GM19099 (cell line): ENCODE data around the gene GRID1.

Source experiments
- POLR2A ChIP-seq: IDR thresholded peaks from 3 replicates; pipeline ENCODE4 v1.6.1; 2011; ENCODE audit warnings: low read depth; ENCODE audit not compliant: insufficient read length; ENCODE audit errors: extremely low read depth

GRID1 gene

GRCh38 chr10:85992324-85992723 lies 374.3 kb downstream of the GRID1 start:
- TF ChIP-seq POLR2A, result no peak

GRCh38 chr10:85986777-85987176 lies 379.8 kb downstream of the GRID1 start:
- no peak for TF ChIP-seq POLR2A

- TF ChIP-seq POLR2A, result no peak
Measured at GRCh38 chr10:85983051-85983450, 383.5 kb downstream of the GRID1 start.

- TF ChIP-seq POLR2A, result no peak
Measured at GRCh38 chr10:85979598-85979997, 387.0 kb downstream of the GRID1 start.

DNA sequence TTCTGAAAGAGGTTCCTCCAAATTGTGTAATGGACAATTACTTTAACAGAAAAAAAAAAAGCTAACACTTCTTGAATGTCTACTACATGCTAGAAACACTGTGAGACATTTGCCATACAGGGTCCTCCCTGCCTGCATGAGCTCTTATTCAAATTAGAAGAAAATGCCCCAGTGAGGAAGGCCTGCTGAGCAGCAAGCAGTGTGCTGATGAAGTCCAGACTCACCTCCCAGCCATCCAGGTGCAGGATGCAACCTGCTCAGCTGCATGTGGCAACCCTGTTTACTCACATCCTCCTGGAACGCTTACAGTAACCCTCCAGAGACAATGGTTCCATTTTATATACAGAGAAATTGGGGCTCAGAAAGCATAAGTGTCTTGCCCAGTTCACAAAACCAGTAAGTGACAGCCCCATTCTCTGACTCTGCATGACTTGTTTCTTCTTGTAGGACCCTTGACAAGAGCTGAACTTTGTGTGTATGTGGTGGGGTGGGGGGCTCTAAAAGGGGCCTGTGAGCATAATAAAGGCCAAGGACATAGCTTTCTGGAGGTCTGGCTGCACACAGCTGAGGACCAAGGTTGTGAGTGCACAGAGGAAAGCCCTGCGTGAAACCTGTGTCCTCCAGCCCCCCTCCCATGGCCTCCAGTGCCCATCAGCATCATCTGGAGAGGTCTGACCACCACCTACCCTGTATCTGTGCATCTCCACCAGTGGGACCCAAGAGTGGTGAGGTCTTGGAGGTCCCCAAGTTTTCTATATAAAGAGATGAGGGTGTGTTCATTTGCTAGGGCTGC lies 387.8 kb downstream of the GRID1 start:
- TF ChIP-seq POLR2A, result no peak

- TF ChIP-seq POLR2A, result no peak
Measured at GRCh38 chr10:85977642-85978041, 389.0 kb downstream of the GRID1 start.

GRCh38 chr10:85976267-85976793 lies 390.3 kb downstream of the GRID1 start:
- no peak for TF ChIP-seq POLR2A

DNA sequence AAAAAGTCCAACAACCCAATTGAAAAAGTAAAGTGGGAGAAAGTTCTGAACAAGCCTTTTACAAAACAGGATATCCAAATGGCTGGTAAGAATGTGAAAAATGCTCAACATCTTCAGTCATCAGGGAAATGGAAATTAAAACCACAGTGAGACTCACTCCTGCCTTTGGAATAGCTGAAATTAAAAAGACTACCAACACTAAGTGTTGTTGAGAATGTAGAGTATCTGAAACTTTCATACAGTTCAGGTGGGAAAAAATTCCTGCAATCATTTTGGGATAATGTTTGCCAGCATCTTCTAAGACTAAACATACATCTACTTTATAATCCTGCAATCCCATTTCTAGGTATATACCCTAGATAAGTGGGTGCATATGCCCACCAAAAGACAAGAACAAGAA lies 395.1 kb downstream of the GRID1 start:
- TF ChIP-seq POLR2A, result no peak

DNA sequence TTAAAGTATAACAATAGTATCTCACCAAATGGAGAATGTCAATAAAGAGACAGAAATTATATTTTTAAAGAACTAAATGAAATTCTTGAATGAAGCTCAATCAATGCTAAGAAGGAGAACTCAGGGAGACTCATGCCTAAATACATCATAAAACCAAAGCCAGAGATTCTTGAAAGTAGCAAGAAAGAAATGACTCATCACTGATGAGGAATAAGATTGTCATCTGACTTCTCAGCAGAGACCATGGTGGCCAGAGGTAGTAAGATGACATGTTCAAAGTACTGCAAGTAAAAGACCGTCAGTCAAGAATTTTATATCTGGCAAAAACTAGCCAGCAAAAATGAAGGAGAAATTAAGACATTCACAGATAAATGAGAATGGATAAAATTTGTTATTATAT lies 399.0 kb downstream of the GRID1 start:
- TF ChIP-seq POLR2A, result no peak

DNA sequence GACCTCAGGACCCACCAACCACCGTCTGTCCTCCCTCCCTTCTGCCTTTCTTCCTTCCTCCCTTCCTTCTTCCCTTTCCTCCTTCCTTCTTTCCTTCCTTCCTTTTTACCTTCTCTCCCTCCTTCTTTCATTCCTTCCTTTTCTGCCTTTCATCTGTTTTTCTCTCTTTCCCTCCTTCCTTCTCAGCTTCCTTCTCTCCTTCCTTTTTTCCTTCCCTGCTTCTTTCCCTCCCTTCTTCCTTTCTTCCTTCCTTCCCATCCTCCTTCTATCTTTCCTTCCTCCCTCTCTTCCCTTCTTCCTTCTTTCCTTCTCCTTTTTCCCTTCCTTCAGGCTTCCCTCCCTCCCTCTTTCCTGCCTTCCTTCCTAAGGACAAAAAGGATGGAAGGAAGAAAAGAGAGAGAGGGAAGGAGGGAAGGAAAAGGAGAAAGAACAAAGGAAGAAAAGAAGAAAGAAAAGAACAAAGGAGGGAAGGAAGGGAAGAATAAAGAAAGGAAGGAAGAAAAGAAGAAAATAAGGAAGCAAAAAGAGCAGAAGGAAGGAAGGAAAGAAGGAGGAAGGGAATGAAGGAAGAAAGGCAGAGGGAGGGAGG lies 405.0 kb downstream of the GRID1 start:
- no peak for TF ChIP-seq POLR2A

GRCh38 chr10:85961073-85961472 lies 405.5 kb downstream of the GRID1 start:
- no peak for TF ChIP-seq POLR2A

- no peak for TF ChIP-seq POLR2A
Measured at GRCh38 chr10:85959239-85959638, 407.4 kb downstream of the GRID1 start.

- TF ChIP-seq POLR2A, result no peak
Measured at GRCh38 chr10:85950921-85951320, 415.7 kb downstream of the GRID1 start.

DNA sequence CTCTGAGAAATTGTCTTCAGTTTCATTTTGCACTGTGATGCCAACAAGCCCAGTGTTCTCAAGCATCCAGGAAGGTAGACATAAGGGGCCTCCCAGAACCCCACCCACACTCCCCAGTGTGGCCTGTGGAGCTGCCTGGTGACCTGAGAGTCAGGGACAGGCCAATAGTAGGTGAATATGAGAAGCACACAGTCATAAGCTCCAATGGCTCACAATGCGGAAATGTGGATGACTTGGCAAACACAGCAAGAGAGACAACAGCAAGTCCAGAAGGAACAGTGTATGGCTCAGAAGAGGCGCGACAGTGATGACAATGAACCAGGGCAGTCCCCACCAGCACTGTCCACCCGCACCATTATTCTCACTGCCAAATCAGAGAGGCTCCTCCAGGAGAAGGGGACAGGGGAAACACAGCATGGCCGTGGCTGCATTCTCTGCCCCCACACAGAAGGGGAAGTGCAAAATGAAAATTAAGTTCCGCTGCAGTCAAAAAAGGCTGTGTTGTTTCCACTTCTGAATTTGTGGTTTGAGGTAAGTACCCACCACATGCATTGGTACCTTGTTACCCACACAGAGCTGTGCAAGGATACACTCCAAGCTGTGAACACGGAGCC lies 419.8 kb downstream of the GRID1 start:
- TF ChIP-seq POLR2A, result peak; percentile 62

- TF ChIP-seq POLR2A, result no peak
Measured at GRCh38 chr10:85936161-85936560, 430.4 kb downstream of the GRID1 start.

DNA sequence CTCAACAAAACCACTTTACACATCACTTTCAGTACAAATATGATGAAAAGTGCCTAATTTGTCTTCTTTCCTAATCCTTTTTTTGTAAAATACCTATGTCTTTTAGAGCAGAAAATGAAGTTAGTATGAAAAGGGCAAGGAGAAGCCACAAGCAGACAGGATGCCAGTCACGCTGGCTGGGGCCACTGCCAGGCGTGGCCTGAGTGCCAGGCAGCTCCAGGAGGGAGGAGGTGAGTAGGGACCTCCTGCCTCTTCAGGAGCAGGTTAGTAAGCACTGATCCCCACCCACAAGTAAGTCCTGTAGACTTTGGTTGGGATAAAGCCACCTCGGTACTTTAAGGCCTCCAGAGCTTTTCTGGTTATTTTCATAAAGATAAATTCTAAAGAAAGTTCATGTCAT lies 432.0 kb downstream of the GRID1 start:
- TF ChIP-seq POLR2A, result no peak
